Mucosa of rectum (tissue), 2 donors: ENCODE results near the gene UNC13C.

Experiments
- H3K27ac ChIP-seq, 2 donors: one replicate each; pipeline ENCODE4 v1.7.0; 2013; ENCODE audit warnings: inconsistent platforms in 2 of 2, low read depth in 2 of 2, low read length in 2 of 2
- H3K27me3 ChIP-seq, 2 donors: one replicate each; pipeline ENCODE4 v1.7.0; 2013; ENCODE audit warnings: low read length in 2 of 2; ENCODE audit not compliant: control insufficient read depth in 2 of 2, insufficient read depth in 2 of 2
- H3K36me3 ChIP-seq, 2 donors: one replicate each; pipeline ENCODE4 v1.7.0; 2013; ENCODE audit warnings: low read length in 2 of 2; ENCODE audit not compliant: control insufficient read depth in 2 of 2, insufficient read depth in 2 of 2
- H3K4me1 ChIP-seq, 2 donors: one replicate each; pipeline ENCODE4 v1.7.0; 2013; ENCODE audit warnings: low read length in 2 of 2, mild to moderate bottlenecking in 1 of 2; ENCODE audit not compliant: control insufficient read depth in 2 of 2, insufficient read depth in 2 of 2
- H3K4me3 ChIP-seq, 2 donors: one replicate each; pipeline ENCODE4 v1.7.0; 2013; ENCODE audit warnings: low read length in 2 of 2
- H3K9ac ChIP-seq, 2 donors: one replicate each; pipeline ENCODE4 v1.7.0; 2013; ENCODE audit warnings: low read length in 2 of 2, low read depth in 1 of 2, mild to moderate bottlenecking in 1 of 2
- H3K9me3 ChIP-seq, 2 donors: one replicate each; pipeline ENCODE4 v1.7.0; 2013; ENCODE audit warnings: low read length in 2 of 2; ENCODE audit not compliant: control insufficient read depth in 2 of 2
- donor health status: healthy.
- donor health status: Normal muscosa, but diverticular disease.

Gene UNC13C

GRCh38 chr15:54159012-54159411, 180.8 kb downstream of the UNC13C start:
- Histone ChIP-seq H3K9ac (no peak overlapping the region), H3K4me3 (no peak overlapping the region), H3K4me1 (no peaks in the 10 kb centered on the region), H3K9me3 (no peaks in the 10 kb centered on the region), H3K27ac (no peak overlapping the region), H3K36me3 (no peaks in the 10 kb centered on the region), H3K27me3 (no peaks in the 10 kb centered on the region)

GRCh38 chr15:54187325-54187724, 209.1 kb downstream of the UNC13C start:
- Histone ChIP-seq H3K4me1 (no peaks in the 10 kb centered on the region), H3K9me3 (no peaks in the 10 kb centered on the region)

GRCh38 chr15:54197995-54198394, 219.8 kb downstream of the UNC13C start:
- H3K27ac ChIP-seq = no peak overlapping the region
- no peaks in the 10 kb centered on the region for H3K27me3 ChIP-seq
- no peak overlapping the region for H3K9ac ChIP-seq
- no peaks in the 10 kb centered on the region for H3K4me1 ChIP-seq
- H3K4me3 ChIP-seq = no peak overlapping the region
- peaks cover 0 to 3% of the 10 kb centered on the region in 2 donors for H3K9me3 ChIP-seq
- no peaks in the 10 kb centered on the region for H3K36me3 ChIP-seq

More at GRCh38 chr15:54187325-54187724, 209.1 kb downstream of the UNC13C start:
- no peaks in the 10 kb centered on the region for H3K27me3 ChIP-seq
- no peaks in the 10 kb centered on the region for H3K36me3 ChIP-seq
- H3K9ac ChIP-seq = no peak overlapping the region
- no peak overlapping the region for H3K27ac ChIP-seq
- H3K4me3 ChIP-seq = no peak overlapping the region

- H3K27ac ChIP-seq = no peak overlapping the region
- H3K36me3 ChIP-seq = no peaks in the 10 kb centered on the region
- no peaks in the 10 kb centered on the region for H3K27me3 ChIP-seq
- H3K4me3 ChIP-seq = no peak overlapping the region
- H3K4me1 ChIP-seq = no peaks in the 10 kb centered on the region
- H3K9ac ChIP-seq = no peak overlapping the region
- H3K9me3 ChIP-seq = no peaks in the 10 kb centered on the region
Measured at GRCh38 chr15:54206586-54207321, 228.5 kb downstream of the UNC13C start.

- H3K4me1 ChIP-seq = no peaks in the 10 kb centered on the region
- H3K27ac ChIP-seq = no peak overlapping the region
- H3K36me3 ChIP-seq = no peaks in the 10 kb centered on the region
- no peak overlapping the region for H3K4me3 ChIP-seq
- H3K9ac ChIP-seq = no peak overlapping the region
- no peaks in the 10 kb centered on the region for H3K9me3 ChIP-seq
- no peaks in the 10 kb centered on the region for H3K27me3 ChIP-seq
Measured at GRCh38 chr15:54208786-54209185, 230.5 kb downstream of the UNC13C start.

- no peaks in the 10 kb centered on the region for H3K4me1 ChIP-seq
- no peak overlapping the region for H3K9ac ChIP-seq
- no peaks in the 10 kb centered on the region for H3K9me3 ChIP-seq
- no peak overlapping the region for H3K4me3 ChIP-seq
- H3K27ac ChIP-seq = no peak overlapping the region
- no peaks in the 10 kb centered on the region for H3K27me3 ChIP-seq
- H3K36me3 ChIP-seq = no peaks in the 10 kb centered on the region
Measured at GRCh38 chr15:54212635-54213034, 234.4 kb downstream of the UNC13C start.

GRCh38 chr15:54226455-54226854, 248.2 kb downstream of the UNC13C start:
- Histone ChIP-seq H3K4me3 (no peak overlapping the region), H3K27me3 (no peaks in the 10 kb centered on the region), H3K9ac (no peak overlapping the region), H3K9me3 (peaks cover 0 to 3% of the 10 kb centered on the region in 2 donors), H3K27ac (no peak overlapping the region), H3K36me3 (no peaks in the 10 kb centered on the region), H3K4me1 (no peaks in the 10 kb centered on the region)

GRCh38 chr15:54227569-54227968, 249.3 kb downstream of the UNC13C start:
- Histone ChIP-seq H3K9ac (no peak overlapping the region), H3K4me3 (no peak overlapping the region)

GRCh38 chr15:54250326-54250725, 272.1 kb downstream of the UNC13C start:
- no peaks in the 10 kb centered on the region for H3K4me1 ChIP-seq
- H3K9me3 ChIP-seq = no peaks in the 10 kb centered on the region
- no peak overlapping the region for H3K4me3 ChIP-seq
- no peak overlapping the region for H3K27ac ChIP-seq
- no peaks in the 10 kb centered on the region for H3K27me3 ChIP-seq
- no peak overlapping the region for H3K9ac ChIP-seq
- no peaks in the 10 kb centered on the region for H3K36me3 ChIP-seq

More at GRCh38 chr15:54227569-54227968, 249.3 kb downstream of the UNC13C start:
- Histone ChIP-seq H3K9me3 (peaks cover 0 to 3% of the 10 kb centered on the region in 2 donors), H3K27me3 (no peaks in the 10 kb centered on the region), H3K4me1 (no peaks in the 10 kb centered on the region), H3K36me3 (no peaks in the 10 kb centered on the region), H3K27ac (no peak overlapping the region)

GRCh38 chr15:54256190-54256589, 277.9 kb downstream of the UNC13C start:
- Histone ChIP-seq H3K27me3 (no peaks in the 10 kb centered on the region), H3K27ac (no peak overlapping the region), H3K36me3 (no peaks in the 10 kb centered on the region), H3K4me1 (no peaks in the 10 kb centered on the region), H3K4me3 (no peak overlapping the region), H3K9me3 (no peaks in the 10 kb centered on the region), H3K9ac (no peak overlapping the region)
